NK-92 (cell line): ENCODE measurements around the gene QKI.
"Not testable (repeated sequence)": the region's sequence is repeated elsewhere in the genome, so short reads cannot be mapped to it uniquely, and the experiment has no call there.

Experiments used
- DNase-seq: peaks from one replicate; lab custom pipeline; 2025; ENCODE audit not compliant: unreplicated experiment; lab: John Stamatoyannopoulos, UW

The QKI gene

DNA sequence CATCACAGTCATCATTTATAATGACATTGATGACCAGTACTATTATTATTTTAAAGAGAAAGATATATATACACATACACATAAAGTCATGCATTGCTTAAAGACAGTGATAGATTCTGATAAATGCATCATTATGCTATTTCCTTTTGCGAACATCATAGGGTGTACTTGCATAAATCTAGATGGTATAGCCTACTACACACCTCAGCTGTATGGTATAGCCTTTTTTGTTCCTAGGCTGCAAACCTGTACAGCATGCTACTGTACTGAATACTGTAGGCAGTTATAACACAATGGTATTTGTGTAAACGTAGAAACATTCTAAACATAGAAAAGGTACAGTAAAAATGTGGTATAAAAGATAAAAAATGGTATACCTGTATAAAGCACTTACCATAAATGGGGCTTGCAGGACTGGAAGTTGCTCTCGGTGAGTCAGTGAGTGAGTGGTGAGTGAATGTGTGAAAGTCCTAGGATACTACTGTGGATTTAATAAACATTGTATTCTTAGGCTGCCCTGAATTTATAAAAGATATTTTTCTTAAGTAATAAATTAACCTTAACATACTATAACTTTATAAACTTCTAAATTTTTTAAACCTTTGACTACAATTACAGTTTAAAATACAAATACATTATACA lies 23.9 kb downstream of the QKI start:
- no peak for DNase-seq

DNA sequence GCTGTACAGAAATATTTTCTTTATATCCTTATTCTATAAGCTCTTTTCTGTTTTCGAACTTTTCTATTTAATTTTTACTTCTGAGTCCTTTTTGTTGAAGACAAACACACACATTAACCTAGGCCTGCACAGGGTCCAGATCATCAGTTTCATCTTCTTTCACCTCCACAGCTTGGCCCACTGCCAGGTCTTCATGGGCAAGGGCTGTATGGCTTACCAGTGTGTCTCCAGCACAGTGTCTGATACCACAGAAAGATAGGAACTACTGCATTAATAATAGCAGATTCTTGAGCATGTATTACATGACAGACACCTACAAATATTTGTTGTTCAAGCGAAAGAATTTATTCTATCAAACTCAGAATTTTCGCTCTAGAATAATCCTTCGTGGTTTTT lies 24.4 kb downstream of the QKI start:
- no peak for DNase-seq

- DNase-seq, result not testable (repeated sequence)
These were observed 24.9 kb downstream of the QKI start for GRCh38 chr6:163439390-163439789.

DNA sequence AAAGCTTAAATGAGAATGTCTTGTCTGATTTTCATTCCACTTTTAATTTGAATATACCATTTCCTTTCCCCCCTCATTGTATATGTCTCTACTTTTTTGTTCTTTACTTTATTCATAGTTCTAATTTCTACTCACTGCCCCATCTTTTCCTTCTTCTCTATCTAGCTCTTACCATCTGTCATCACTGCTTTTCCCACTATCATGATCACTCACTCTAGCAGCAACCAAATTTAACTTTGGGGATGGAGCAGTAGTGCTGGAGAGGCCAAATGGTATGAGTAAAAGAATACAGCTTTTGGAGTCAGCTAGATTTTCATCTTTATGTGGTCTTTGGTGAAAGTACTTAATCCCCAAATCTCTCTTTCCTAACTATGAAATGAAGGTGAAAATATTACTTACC lies 25.5 kb downstream of the QKI start:
- no peak for DNase-seq

DNA sequence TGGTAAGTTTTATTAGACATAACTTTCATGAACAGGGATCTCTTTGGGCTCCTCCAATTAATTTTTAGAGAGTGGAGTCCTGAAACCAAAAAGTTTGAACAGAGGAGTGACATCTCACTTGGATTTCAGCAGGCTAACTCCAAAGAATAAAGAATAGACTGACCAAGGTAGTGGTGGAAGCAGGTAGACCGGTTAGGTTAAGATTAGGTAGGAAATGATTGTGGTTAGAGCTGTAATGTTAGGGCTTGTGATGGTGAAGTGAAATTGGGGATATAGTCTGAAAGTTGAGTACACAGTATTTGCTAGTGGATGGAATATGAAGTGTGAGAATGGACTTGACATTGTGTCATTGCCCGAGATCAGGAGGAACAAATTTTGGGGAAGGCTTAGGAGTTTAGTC lies 27.8 kb downstream of the QKI start:
- DNase-seq, result no peak

GRCh38 chr6:163444077-163444476 lies 29.6 kb downstream of the QKI start:
- no peak for DNase-seq

DNA sequence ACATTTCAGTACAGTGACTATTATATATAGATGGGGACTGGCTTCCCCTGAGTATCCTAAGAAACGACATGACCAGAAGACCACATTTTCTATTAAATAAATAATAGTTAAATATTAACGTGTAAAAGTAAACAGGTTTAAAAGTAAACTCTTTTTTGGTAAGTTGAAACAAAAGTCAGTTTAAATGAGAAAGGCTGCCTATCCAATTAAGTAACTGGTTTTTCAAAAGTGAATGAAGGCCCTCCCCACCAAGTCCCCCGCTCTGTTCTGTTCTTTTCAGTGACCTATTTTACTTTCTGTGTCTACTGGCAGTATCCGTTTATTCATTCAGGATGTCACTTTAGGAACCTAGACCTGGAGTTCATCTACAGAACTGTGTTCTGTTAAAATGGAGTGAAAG lies 32.0 kb downstream of the QKI start:
- DNase-seq, result no peak

DNA sequence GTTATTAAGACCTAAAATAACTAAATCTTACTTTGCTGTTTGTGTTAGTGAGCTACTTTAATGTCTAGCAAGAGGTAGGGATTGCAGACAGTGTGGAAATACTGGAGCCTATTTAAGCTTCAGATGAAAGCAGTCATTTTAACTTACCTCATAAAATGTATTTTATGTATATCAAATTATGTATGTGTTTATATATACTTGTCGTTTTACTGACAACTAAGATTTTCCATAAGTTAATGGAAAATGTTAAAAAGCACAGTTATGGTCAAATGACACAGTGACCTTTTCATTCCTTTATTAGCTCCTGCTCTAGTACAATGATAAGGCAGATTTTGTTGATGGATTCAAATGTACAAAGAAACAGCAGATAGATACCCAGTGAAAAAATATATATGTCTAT lies 34.6 kb downstream of the QKI start:
- no peak for DNase-seq

DNA sequence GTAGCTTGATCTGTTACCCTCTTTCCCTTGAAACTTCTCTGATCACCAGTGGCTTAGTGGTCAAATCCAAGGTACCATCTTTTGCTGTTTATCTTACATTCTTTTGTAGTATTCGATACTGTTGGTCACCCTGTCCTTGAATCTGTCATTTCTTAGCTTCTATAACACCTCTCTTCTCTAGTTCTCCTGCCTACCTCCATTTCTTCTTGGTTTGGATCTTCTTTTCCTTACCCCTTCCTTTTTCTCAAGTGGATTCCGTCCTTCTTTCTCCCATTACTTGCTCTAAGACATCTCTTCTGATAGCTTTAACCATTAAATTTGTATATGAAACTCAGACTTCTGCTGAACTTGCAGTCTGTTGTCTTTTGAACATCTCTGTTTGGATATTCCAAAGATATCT lies 39.9 kb downstream of the QKI start:
- no peak for DNase-seq

DNA sequence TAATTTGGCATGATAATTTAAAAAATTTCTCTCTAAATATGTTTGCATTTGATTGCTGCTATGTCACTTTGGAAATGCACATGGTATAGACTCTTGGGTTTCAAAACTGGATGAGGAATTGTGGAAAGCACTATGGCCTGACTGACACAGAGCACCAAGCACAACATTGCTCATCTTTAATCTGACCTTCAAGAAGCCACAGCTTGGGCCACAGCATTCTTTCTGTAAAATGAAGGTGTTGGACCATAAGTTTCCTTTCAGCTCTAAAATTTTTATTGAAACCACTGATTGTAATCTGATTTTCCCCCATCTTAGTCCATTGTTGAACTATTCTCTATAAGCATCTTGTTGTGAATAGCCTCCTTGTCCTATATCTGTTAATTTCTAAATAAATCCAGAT lies 41.0 kb downstream of the QKI start:
- DNase-seq, result no peak

GRCh38 chr6:163457637-163458561 lies 43.4 kb downstream of the QKI start:
- DNase-seq, result no peak

- DNase-seq, result no peak
These were observed 44.5 kb downstream of the QKI start for GRCh38 chr6:163459007-163459406.

GRCh38 chr6:163459536-163459935 lies 45.0 kb downstream of the QKI start:
- no peak for DNase-seq

DNA sequence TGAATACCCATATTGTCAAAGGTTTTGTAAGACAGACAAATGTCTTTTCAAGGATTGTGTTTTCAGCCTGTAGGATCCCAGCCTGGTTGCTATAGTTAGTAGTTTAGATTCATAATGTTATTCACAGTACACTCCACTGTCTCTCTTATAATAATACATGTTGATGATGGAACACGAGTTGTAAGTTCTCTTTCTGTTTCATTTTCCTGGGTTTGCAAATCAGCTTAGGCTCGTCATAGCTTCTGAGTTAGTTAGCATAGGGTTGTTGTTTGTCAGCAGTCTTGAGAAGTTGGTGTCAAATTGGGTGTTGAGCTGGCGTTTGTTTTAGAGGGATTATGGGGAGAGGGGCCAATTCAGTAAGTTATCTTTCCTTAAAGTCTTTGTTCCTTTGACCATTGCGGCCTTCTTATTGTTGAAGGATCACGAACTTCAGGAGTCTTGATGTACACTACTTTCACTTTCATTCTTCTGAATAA lies 45.8 kb downstream of the QKI start:
- no peak for DNase-seq

- no peak for DNase-seq
These were observed 47.2 kb downstream of the QKI start for GRCh38 chr6:163461696-163462095.

- no peak for DNase-seq
These were observed 48.7 kb downstream of the QKI start for GRCh38 chr6:163463180-163463579.

GRCh38 chr6:163463795-163464194 lies 49.3 kb downstream of the QKI start:
- no peak for DNase-seq

- DNase-seq, result no peak
These were observed 52.4 kb downstream of the QKI start for GRCh38 chr6:163466839-163467390.

- no peak for DNase-seq
These were observed 54.2 kb downstream of the QKI start for GRCh38 chr6:163468738-163469137.

DNA sequence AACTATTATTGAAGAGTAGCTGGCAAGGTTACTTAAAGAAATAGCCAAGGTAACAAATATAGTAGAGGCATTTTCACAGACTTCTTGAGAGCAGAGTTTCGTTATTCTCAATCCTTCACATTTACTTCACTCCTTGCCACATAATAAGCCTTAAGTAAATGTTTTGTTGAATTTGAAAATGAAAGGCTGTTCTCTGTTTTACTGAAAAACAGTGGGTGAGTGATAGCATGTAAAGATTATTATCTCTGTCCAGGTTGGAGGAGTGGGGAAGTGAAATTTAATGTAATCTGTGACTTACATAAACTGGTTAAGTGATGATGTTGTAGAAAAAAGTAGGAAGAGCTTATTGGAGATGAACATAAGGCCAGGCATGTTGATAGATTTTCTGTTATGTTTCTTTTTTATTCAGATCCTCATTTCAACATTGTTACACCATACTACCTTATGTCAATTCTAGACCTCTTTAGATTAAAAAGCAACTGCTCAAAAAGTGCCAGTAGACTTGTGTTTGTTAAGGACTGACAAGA lies 55.0 kb downstream of the QKI start:
- DNase-seq, result no peak

DNA sequence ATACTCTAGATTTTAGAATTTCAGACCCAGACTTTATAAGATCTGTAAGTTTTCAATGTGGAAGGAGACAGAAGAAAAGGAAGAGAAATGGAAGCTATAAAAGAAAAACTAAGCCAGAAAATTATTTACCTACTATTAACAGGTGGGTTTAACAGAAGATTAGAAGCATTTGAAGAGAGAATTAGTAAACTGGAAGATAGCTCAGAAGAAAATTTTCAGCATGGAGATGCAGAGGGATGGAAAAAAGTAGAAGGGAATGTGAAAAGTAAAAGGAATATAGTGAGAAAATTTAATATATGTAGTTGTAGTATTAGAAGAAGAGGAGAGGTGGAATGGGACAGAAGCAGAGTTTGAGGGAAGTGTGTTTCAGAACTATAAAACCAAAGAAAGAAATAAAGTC lies 56.1 kb downstream of the QKI start:
- DNase-seq, result no peak

DNA sequence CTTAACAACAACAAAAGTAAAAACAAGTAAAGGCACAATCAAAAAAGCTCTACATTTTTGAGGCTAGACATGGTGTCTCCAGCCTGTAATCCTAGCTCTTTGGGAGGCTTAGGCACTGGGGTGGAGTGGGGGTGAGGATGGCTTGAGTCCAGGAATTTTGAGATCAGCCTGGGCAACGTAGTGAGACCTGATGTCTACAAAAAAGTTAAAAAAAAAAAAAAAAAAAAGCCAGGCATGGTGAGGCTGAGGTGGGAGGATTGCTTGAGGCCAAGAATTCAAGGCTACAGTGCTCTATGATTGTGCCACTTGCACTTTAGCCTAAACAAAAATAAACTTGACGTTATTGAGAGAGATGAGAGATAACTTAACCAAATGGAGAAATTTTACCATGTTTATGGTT lies 60.1 kb downstream of the QKI start:
- no peak for DNase-seq
